H1 (cell line): ENCODE results near the gene DBNL. TPM values are rescaled to one million over a fixed set of nuclear protein-coding genes. Genes with fewer than 3 reads are reported as not detected.

Experiments
- CTCF ChIA-PET: fragments of 300-600 bp; sonication (Branson Sonifier 250); formaldehyde crosslinking; loops from one replicate; lab custom pipeline; 2021; ENCODE audit not compliant: partially characterized antibody; lab: Charles Lee
- POLR2A ChIA-PET: fragments of 300-600 bp; sonication (Branson Sonifier 250); formaldehyde crosslinking; loops from one replicate; lab custom pipeline; 2021; ENCODE audit warnings: inconsistent platforms; ENCODE audit not compliant: partially characterized antibody; lab: Charles Lee
- DNase-seq, 2 experiments: peaks; one replicate each; pipeline versions ENCODE4 v3.0.0 to v3.0.0-alpha.2; 2010 to 2022; ENCODE audit warnings: low spot score in 2 of 2, low read depth in 1 of 2, mixed read lengths in 1 of 2
- FAIRE-seq: peaks from 2 replicates; lab custom pipeline; 2011; peaks lifted over from hg19 to GRCh38; lab: Jason Lieb, UNC
- H2AFZ ChIP-seq: 2 replicates; pipeline ENCODE4 v1.8.1; 2012; ENCODE audit warnings: low read length, inconsistent platforms
- H2AK5ac ChIP-seq: 2 replicates; pipeline ENCODE4 v1.6.1; 2013; ENCODE audit warnings: low read depth, low read length
- H2BK120ac ChIP-seq: replicated peaks from 2 replicates; pipeline ENCODE3; 2013; ENCODE audit warnings: low read depth, low read length, inconsistent platforms
- H2BK12ac ChIP-seq: 2 replicates; pipeline ENCODE4 v1.6.1; 2013; ENCODE audit warnings: low read depth, low read length
- H2BK15ac ChIP-seq: 2 replicates; pipeline ENCODE4 v1.6.1; 2013; ENCODE audit warnings: low read length
- H2BK20ac ChIP-seq: 2 replicates; pipeline ENCODE4 v1.6.1; 2013; ENCODE audit warnings: low read length
- H2BK5ac ChIP-seq: 2 replicates; pipeline ENCODE4 v1.6.1; 2013; ENCODE audit warnings: low read depth, low read length
- H3K14ac ChIP-seq: 2 replicates; pipeline ENCODE4 v1.6.1; 2013; ENCODE audit warnings: inconsistent platforms; ENCODE audit not compliant: insufficient read length
- H3K18ac ChIP-seq: 2 replicates; pipeline ENCODE4 v1.6.1; 2013; ENCODE audit warnings: low read length; ENCODE audit errors: extremely low read depth
- H3K23ac ChIP-seq: 2 replicates; pipeline ENCODE4 v1.6.1; 2013; ENCODE audit warnings: inconsistent platforms; ENCODE audit not compliant: insufficient read length
- H3K23me2 ChIP-seq: 2 replicates; pipeline ENCODE4 v1.6.1; 2013; ENCODE audit warnings: low read depth, low read length
- H3K27ac ChIP-seq: 2 replicates; pipeline ENCODE4 v1.6.1; 2011; ENCODE audit warnings: low read depth, low read length, inconsistent platforms
- H3K27me3 ChIP-seq, 4 experiments: replicated peaks in 1 of 4; 1 replicate in 1 of 4; 2 replicates in 3 of 4; pipeline versions ENCODE4 v1.6.1 to v1.8.1; 2011 to 2013; ENCODE audit warnings: low read length in 3 of 4, mild to moderate bottlenecking in 3 of 4, inconsistent platforms in 2 of 4, mixed read lengths in 2 of 4, moderate library complexity in 1 of 4; ENCODE audit not compliant: control insufficient read depth in 3 of 4, insufficient read depth in 3 of 4; ENCODE audit errors: extremely low read depth in 1 of 4
- H3K36me3 ChIP-seq, 4 experiments: 2 replicates each; pipeline versions ENCODE4 v1.6.1 to v1.8.1; 2011 to 2013; ENCODE audit warnings: mild to moderate bottlenecking in 4 of 4, low read length in 3 of 4, moderate library complexity in 2 of 4, control low read depth in 1 of 4, inconsistent platforms in 1 of 4; ENCODE audit not compliant: insufficient read depth in 4 of 4, control insufficient read depth in 2 of 4
- H3K4ac ChIP-seq: replicated peaks from 2 replicates; pipeline ENCODE3; 2013; ENCODE audit warnings: low read length, low read depth, mixed read lengths, inconsistent platforms; ENCODE audit not compliant: insufficient read length
- H3K4me1 ChIP-seq, 4 experiments: replicated peaks in 1 of 4; 1 replicate in 1 of 4; 2 replicates in 3 of 4; pipeline versions ENCODE4 v1.6.1 to v1.8.1; 2011 to 2013; ENCODE audit warnings: low read length in 3 of 4, inconsistent platforms in 2 of 4, mixed read lengths in 1 of 4; ENCODE audit not compliant: insufficient read depth in 4 of 4, control insufficient read depth in 3 of 4
- H3K4me2 ChIP-seq, 2 experiments: 2 replicates each; pipeline versions ENCODE4 v1.6.1 to v1.8.1; 2011 to 2013; ENCODE audit warnings: low read depth in 2 of 2, low read length in 2 of 2, control low read depth in 1 of 2, inconsistent platforms in 1 of 2, mild to moderate bottlenecking in 1 of 2; ENCODE audit not compliant: insufficient read depth in 1 of 2
- H3K4me3 ChIP-seq, 4 experiments: fragments of 200-600, 300-600 bp in 1 of 4; sonication (generic), shearing (Covaris generic), sonication (Bioruptor Twin) in 1 of 4; 2 replicates each; pipeline versions ENCODE4 v1.5.1 to v1.8.1; 2011 to 2016; ENCODE audit warnings: low read length in 4 of 4, low read depth in 3 of 4, control low read depth in 2 of 4, inconsistent platforms in 2 of 4, mild to moderate bottlenecking in 2 of 4, mixed read lengths in 1 of 4, moderate library complexity in 1 of 4; ENCODE audit not compliant: insufficient read depth in 2 of 4; ENCODE audit errors: extremely low read depth in 1 of 4
- H3K56ac ChIP-seq: replicated peaks from 2 replicates; pipeline ENCODE3; 2013; ENCODE audit warnings: low read depth, mild to moderate bottlenecking, mixed read lengths, low read length, inconsistent platforms; ENCODE audit not compliant: insufficient read length
- H3K79me1 ChIP-seq: 2 replicates; pipeline ENCODE4 v1.6.1; 2013; ENCODE audit warnings: low read depth, low read length, control low read depth
- H3K79me2 ChIP-seq, 2 experiments: 2 replicates each; pipeline versions ENCODE4 v1.6.1 to v1.8.1; 2012 to 2013; ENCODE audit warnings: low read length in 2 of 2, mild to moderate bottlenecking in 2 of 2, inconsistent platforms in 1 of 2; ENCODE audit not compliant: insufficient read depth in 2 of 2, control insufficient read depth in 1 of 2
- H3K9ac ChIP-seq, 4 experiments: replicated peaks in 1 of 4; 1 replicate in 1 of 4; 2 replicates in 3 of 4; pipeline versions ENCODE4 v1.6.1 to v1.8.1; 2011 to 2013; ENCODE audit warnings: low read depth in 3 of 4, low read length in 3 of 4, control low read depth in 2 of 4, mild to moderate bottlenecking in 2 of 4, moderate library complexity in 2 of 4, inconsistent platforms in 1 of 4; ENCODE audit errors: extremely low read depth in 1 of 4
- H3K9me3 ChIP-seq, 2 experiments: 2 replicates each; pipeline versions ENCODE4 v1.6.1 to v1.8.1; 2012 to 2013; ENCODE audit warnings: mild to moderate bottlenecking in 2 of 2, moderate library complexity in 2 of 2, control low read depth in 1 of 2, inconsistent platforms in 1 of 2, low read depth in 1 of 2, low read length in 1 of 2, mixed read lengths in 1 of 2; ENCODE audit not compliant: insufficient read depth in 2 of 2
- H4K20me1 ChIP-seq, 2 experiments: replicated peaks in 1 of 2; 2 replicates each; pipeline versions ENCODE3 to v1.8.1; 2011 to 2013; ENCODE audit warnings: inconsistent platforms in 2 of 2, low read length in 2 of 2, mild to moderate bottlenecking in 1 of 2; ENCODE audit not compliant: insufficient read depth in 2 of 2, control insufficient read depth in 1 of 2
- H4K5ac ChIP-seq: 2 replicates; pipeline ENCODE4 v1.6.1; 2013; ENCODE audit warnings: low read length, low read depth, mixed read lengths, inconsistent platforms; ENCODE audit not compliant: insufficient read length
- H4K8ac ChIP-seq: 2 replicates; pipeline ENCODE4 v1.8.0; 2013; ENCODE audit warnings: mild to moderate bottlenecking, moderate library complexity, low read length, inconsistent platforms; ENCODE audit not compliant: insufficient read depth; ENCODE audit errors: extremely low read depth
- H4K91ac ChIP-seq: replicated peaks from 2 replicates; pipeline ENCODE3; 2013; ENCODE audit warnings: low read length, mixed read lengths, inconsistent platforms; ENCODE audit not compliant: insufficient read length
- BACH1 ChIP-seq: IDR thresholded peaks from 2 replicates; pipeline ENCODE4 v1.6.1; 2012; ENCODE audit warnings: low read length, improper control_type of control experiment
- BCL11A ChIP-seq, 2 experiments: IDR thresholded peaks; one replicate each; pipeline ENCODE4 v1.6.1; 2011; ENCODE audit warnings: low read depth in 2 of 2, low read length in 2 of 2, mild to moderate bottlenecking in 2 of 2
- EGR1 ChIP-seq: IDR thresholded peaks from 2 replicates; pipeline ENCODE4 v1.6.1; 2011; ENCODE audit warnings: low read depth, low read length, borderline replicate concordance
- HDAC6 ChIP-seq: IDR thresholded peaks from one replicate; pipeline ENCODE4 v1.7.1; 2012; ENCODE audit warnings: low read depth, mild to moderate bottlenecking, inconsistent platforms, low read length, moderate library complexity
- KDM1A ChIP-seq: fragments of 200-600, 300-600 bp; sonication (generic); IDR thresholded peaks from 2 replicates; pipeline ENCODE4 v1.7.1; 2016; ENCODE audit warnings: mild to moderate bottlenecking, low read length, borderline replicate concordance
- POLR2AphosphoS5 ChIP-seq: IDR thresholded peaks from 2 replicates; pipeline ENCODE4 v1.6.1; 2011; ENCODE audit warnings: low read depth, low read length
- RBBP5 ChIP-seq: IDR thresholded peaks from 2 replicates; pipeline ENCODE4 v1.7.1; 2012; ENCODE audit warnings: low read depth, mild to moderate bottlenecking, inconsistent platforms, low read length, moderate library complexity, borderline replicate concordance
- RXRA ChIP-seq: IDR thresholded peaks from 2 replicates; pipeline ENCODE4 v1.6.1; 2011; ENCODE audit warnings: low read depth, mild to moderate bottlenecking, low read length, moderate library complexity; ENCODE audit not compliant: insufficient read depth
- SP4 ChIP-seq: IDR thresholded peaks from 2 replicates; pipeline ENCODE4 v1.6.1; 2012; ENCODE audit warnings: low read length, inconsistent platforms
- TAF1 ChIP-seq: IDR thresholded peaks from 2 replicates; pipeline ENCODE4 v1.6.1; 2011; ENCODE audit warnings: mild to moderate bottlenecking, low read depth, low read length
- WGBS, 2 experiments: shearing (Covaris generic) in 1 of 2; methylation state at CpG; one replicate each; pipeline versions ENCODE4 v1.1.6 to v1.1.7; 2013 to 2015; ENCODE audit warnings: low lambda C conversion rate in 2 of 2, mixed read lengths in 2 of 2, inconsistent platforms in 1 of 2, low coverage in 1 of 2, missing lambda C conversion rate in 1 of 2; ENCODE audit not compliant: insufficient replicate concordance in 2 of 2, insufficient coverage in 1 of 2, insufficient read length in 1 of 2; ENCODE audit errors: extremely low coverage in 1 of 2, missing lambda C conversion rate in 1 of 2; 5-methylcytosine and 5-hydroxymethylcytosine counted together
- polyA plus RNA-seq, 7 experiments: library from polyadenylated mRNA; depleted of rRNA in 3 of 7; stranded (reverse) in 5 of 7; unstranded in 2 of 7; fragments of >200 nt in 5 of 7; fragments of 200-250 nt in 2 of 7; gene quantifications; 1 replicate in 5 of 7; 2 replicates in 1 of 7; 4 replicates in 1 of 7; pipeline versions ENCODE4 v1.2.1 to v1.2.3, GENCODE V29; 2011 to 2013; ENCODE audit warnings: missing spikeins in 2 of 7, mixed read lengths in 2 of 7
- total RNA-seq: library from RNA; stranded (reverse); fragmentation: NEBNext Ultra II Directional; extraction: Animal tissue kit (Norgen Biotek cat#: 25700); gene quantifications from 2 replicates; pipeline ENCODE4 v1.2.1, GENCODE V29; 2021
- TF ChIP-seq, protein P1 (sequence below): IDR thresholded peaks from 2 replicates; pipeline ENCODE4 v1.6.1; 2011; ENCODE audit warnings: low read depth, mild to moderate bottlenecking, low read length; ENCODE audit not compliant: insufficient read depth

Gene DBNL
- total and polyA plus RNA-seq, 2 of the 8 experiments (the other 6 are each of a cell fraction or from before 2014, with no cell fraction given): 30.9 to 56.6 TPM

DNA sequence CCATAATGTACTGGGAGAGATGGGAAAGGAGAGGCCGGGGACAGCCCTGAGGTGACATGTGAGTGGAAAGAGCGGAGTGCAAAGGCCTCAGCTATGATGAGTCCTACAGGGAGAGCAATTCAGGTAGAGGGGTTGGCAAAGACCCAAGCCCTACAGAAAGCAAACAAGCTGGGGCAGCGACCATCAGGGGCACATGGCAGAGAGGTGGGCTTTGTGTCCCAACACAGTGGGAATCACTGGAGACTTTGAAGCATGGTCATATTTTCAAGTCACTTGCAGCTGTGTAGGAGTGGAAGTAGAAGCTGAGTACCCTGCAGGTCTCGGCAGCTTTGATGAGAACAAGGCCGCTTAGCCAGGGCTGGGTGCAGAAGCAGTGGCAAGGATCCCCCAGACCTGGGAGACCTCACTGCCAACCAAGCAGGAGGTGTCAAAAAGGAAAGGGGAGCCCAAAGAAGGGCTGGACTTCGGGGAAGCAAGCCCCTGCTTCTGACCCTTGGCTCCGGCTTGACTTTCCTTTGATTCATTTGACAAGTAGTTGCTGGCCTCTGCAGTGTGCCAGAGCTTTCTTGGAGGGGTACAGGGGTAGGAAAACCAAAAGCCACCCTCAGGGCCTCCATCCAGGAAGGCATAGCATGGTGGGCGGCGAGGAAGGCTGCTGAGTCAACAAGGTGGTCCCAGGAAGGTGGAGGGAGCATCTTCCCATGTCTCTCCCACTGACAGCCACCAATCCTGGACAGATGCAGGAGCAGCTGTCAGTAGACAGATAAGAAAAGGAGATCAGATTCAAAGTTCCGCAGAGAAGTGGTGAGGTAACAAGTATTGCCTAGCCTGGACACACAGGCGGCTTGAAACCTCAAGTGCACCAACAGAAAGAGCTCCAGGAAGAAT lies 22.8 kb downstream of the DBNL start:
- H4K5ac ChIP-seq: no peak overlapping the region
- no peaks in the 10 kb centered on the region for H3K79me2 ChIP-seq
- H2BK5ac ChIP-seq: no peak overlapping the region
- H4K8ac ChIP-seq: no peak overlapping the region
- no peak overlapping the region for H3K18ac ChIP-seq
- H3K9me3 ChIP-seq: no peaks in the 10 kb centered on the region
- no peak overlapping the region for H2BK12ac ChIP-seq
- CTCF ChIA-PET: interaction anchor here (0.7 to 2.7 kb wide), 10 partner anchors 9 to 163 kb away, joined by 3 to 15 read pairs (median 3); no protein-coding TSS in a partner anchor
- H3K4me3 ChIP-seq: no peak overlapping the region
- no peak overlapping the region for H3K14ac ChIP-seq
- 90% methylated on average over 11 of the region's 11 CpGs; no CpG with 5 or more reads in 1 of the 2 experiments for WGBS, 2 experiments
- H3K79me1 ChIP-seq: no peaks in the 10 kb centered on the region
- no peak overlapping the region for H2AK5ac ChIP-seq
- no peaks in the 10 kb centered on the region; a peak in 1 of 8 replicates for H3K36me3 ChIP-seq
- no peak overlapping the region for H2BK20ac ChIP-seq
- no peak overlapping the region for H3K23ac ChIP-seq
- H4K91ac ChIP-seq: no peak overlapping the region
- no peak overlapping the region for H3K9ac ChIP-seq
- no peak overlapping the region for H2BK120ac ChIP-seq
- no peak overlapping the region for H2BK15ac ChIP-seq
- no peak overlapping the region for H3K4me2 ChIP-seq
- H4K20me1 ChIP-seq: peaks cover 5 to 7% of the 10 kb centered on the region in 2 experiments
- no peak for DNase-seq
- no peaks in the 10 kb centered on the region for H3K23me2 ChIP-seq
- H3K27me3 ChIP-seq: peaks cover 0 to 3% (median 0%) of the 10 kb centered on the region in 4 experiments; a peak in 2 of 7 replicates
- POLR2A ChIA-PET: interaction anchor here (0.7 to 7.1 kb wide), 11 partner anchors 9 to 148 kb away, joined by 3 to 48 read pairs (median 4); partner anchors contain the start of gene DBNL
- peaks cover 9 to 30% (median 26%) of the 10 kb centered on the region in 4 experiments for H3K4me1 ChIP-seq
- no peak for FAIRE-seq
- H2AFZ ChIP-seq: no peak overlapping the region
- H3K56ac ChIP-seq: no peak overlapping the region
- no peak overlapping the region for H3K4ac ChIP-seq
- H3K27ac ChIP-seq: no peak overlapping the region
- TF ChIP-seq KDM1A (no peak), RBBP5 (no peak), HDAC6 (no peak), BACH1 (no peak), RXRA (no peak), POLR2AphosphoS5 (no peak; the same call in 1 of the 2 replicates), BCL11A (IDR thresholded peaks at IDR 0.05; ENCODE audit: low read depth in 2 of 2, low read length in 2 of 2) (no peak), EGR1 (no peak), SP4 (no peak), TAF1 (no peak)
- TF ChIP-seq, protein P1, sequence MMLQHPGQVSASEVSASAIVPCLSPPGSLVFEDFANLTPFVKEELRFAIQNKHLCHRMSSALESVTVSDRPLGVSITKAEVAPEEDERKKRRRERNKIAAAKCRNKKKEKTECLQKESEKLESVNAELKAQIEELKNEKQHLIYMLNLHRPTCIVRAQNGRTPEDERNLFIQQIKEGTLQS: no peak
